Heart left ventricle (tissue), 13 donors: Measurements from ENCODE around the gene FBP1.

Experiments
- POLR2A ChIP-seq, 2 donors: fragments of 450-650 bp; IDR thresholded peaks; one replicate each; pipeline ENCODE4 v1.6.1; 2017; ENCODE audit warnings: antibody characterized with exemption in 2 of 2, mild to moderate bottlenecking in 2 of 2, moderate library complexity in 2 of 2
- TF ChIP-seq, protein P1 (sequence below), 12 donors: fragments of 200-600 bp; sonication (generic) in 4 of 12; IDR thresholded peaks; one replicate each; pipeline versions ENCODE4 v1.5.0 to v1.8.0; 2018 to 2022; ENCODE audit warnings: antibody characterized with exemption in 12 of 12, mild to moderate bottlenecking in 5 of 12
- donor health status: ischemic (EF 13 %, LVEDD 7.1; RV severe dilation, severe dysfunction).
- donor health status: DM: no; HTN: yes; CAD: no.
- donor health status: DM: no; HTN: no; CAD: no.
- donor health status: ischemic (EF 25% LVEDD 6.9; RV normal size, moderate dysfunction).
- donor health status: ischemic (EF 25% LVEDD 5.7; RV mildly dilated, moderate dysfunction).
- donor health status: ischemic (EF 35%, LVEDD 5.7; RV mildly dilated, moderate dysfunction).
- donor health status: nonischemic (EF 11% LVEDD 7.7; RV severe dilation, severe dysfunction).
- donor health status: DM: yes; HTN: yes; CAD: no.
- donor health status: PGD.
- donor health status: ischemic (EF 29% LVEDD 5.4; RV normal size, mild dysfunction).
- donor health status: nonischemic (EF 23%, LVEDD 6.1; RV moderate dilation, normal function).

DNA sequence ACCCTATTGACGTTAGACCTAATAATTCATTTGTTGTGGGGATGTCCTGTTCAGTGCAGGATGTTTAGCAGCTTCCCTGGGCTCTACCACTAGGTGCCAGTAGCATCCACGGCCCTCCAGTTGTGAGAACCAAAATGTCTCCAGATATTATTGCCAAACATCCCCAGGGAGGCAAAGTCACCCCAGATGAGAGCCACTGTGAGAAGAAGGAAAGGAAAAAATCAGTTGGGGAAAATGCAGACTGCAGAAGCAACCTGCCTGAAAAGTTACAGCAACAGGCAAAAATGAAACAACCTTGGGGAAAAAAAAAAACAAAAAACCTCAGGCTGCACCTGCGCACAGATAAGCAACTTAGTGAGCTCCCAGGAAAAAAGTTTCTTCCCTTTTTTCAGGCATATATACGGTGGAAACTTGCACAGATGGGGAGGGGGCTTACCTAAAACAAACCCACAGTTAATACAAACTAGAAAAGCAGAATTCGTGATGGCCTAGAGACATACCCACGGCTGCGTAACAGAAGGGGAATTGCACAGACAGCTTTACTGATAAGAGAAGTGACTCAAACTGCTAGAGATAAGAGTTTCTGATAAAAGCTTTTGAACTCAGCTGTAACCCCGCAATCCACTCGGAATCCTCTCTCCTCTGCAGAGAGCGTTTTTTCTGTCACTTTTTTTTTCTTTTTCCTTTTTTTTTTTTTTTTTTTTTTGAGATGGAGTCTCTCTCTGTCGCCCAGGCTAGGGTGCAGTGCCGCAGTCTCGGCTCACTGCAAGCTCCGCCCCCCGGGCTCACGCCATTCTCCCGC is 29.8 kb upstream of the FBP1 start:
- TF ChIP-seq, protein P1, sequence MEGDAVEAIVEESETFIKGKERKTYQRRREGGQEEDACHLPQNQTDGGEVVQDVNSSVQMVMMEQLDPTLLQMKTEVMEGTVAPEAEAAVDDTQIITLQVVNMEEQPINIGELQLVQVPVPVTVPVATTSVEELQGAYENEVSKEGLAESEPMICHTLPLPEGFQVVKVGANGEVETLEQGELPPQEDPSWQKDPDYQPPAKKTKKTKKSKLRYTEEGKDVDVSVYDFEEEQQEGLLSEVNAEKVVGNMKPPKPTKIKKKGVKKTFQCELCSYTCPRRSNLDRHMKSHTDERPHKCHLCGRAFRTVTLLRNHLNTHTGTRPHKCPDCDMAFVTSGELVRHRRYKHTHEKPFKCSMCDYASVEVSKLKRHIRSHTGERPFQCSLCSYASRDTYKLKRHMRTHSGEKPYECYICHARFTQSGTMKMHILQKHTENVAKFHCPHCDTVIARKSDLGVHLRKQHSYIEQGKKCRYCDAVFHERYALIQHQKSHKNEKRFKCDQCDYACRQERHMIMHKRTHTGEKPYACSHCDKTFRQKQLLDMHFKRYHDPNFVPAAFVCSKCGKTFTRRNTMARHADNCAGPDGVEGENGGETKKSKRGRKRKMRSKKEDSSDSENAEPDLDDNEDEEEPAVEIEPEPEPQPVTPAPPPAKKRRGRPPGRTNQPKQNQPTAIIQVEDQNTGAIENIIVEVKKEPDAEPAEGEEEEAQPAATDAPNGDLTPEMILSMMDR (IDR thresholded peaks at IDR 0.05): peak; percentile 56 to 85 (median 74)
- no peak for TF ChIP-seq POLR2A (IDR thresholded peaks at IDR 0.05)
